SK-N-SH treated with all-trans-retinoic acid at 6 μM for 48 hours (cell line): ENCODE measurements around the gene NELFE.
"Not testable (repeated sequence)": the region's sequence is repeated elsewhere in the genome, so short reads cannot be mapped to it uniquely, and the experiment has no call there.

Experiments
- ATAC-seq: fragments of 200-7000 bp; cut with Tn5 transposase; 3 replicates; pipeline ENCODE4 v1.9.1; 2020; ENCODE audit warnings: mild to moderate bottlenecking, moderate library complexity
- BACH2 ChIP-seq: fragments of 250-450 bp; sonication (Bioruptor Pico); IDR thresholded peaks from 2 replicates; pipeline ENCODE4 v1.9.0; 2021; ENCODE audit warnings: mild to moderate bottlenecking, borderline replicate concordance
- CSDC2 ChIP-seq: fragments of 250-450 bp; sonication (Bioruptor Pico); IDR thresholded peaks from 2 replicates; pipeline ENCODE4 v1.5.0; 2020; ENCODE audit warnings: mild to moderate bottlenecking, moderate library complexity
- CSRNP3 ChIP-seq: fragments of 250-450 bp; sonication (Bioruptor Pico); IDR thresholded peaks from 2 replicates; pipeline ENCODE4 v1.5.1; 2021; ENCODE audit warnings: mild to moderate bottlenecking, moderate library complexity
- GLIS3 ChIP-seq: fragments of 250-450 bp; sonication (Bioruptor Pico); IDR thresholded peaks from 2 replicates; pipeline ENCODE4 v1.5.0; 2020; ENCODE audit warnings: mild to moderate bottlenecking, moderate library complexity
- ISL1 ChIP-seq: fragments of 250-450 bp; sonication (Bioruptor Pico); IDR thresholded peaks from 2 replicates; pipeline ENCODE4 v2.1.2; 2022; ENCODE audit warnings: mild to moderate bottlenecking, moderate library complexity
- OSR1 ChIP-seq: fragments of 250-450 bp; sonication (Bioruptor Pico); IDR thresholded peaks from 2 replicates; pipeline ENCODE4 v1.8.0; 2022; ENCODE audit warnings: moderate library complexity, mild to moderate bottlenecking, inconsistent platforms
- PATZ1 ChIP-seq: fragments of 250-450 bp; sonication (Bioruptor Pico); IDR thresholded peaks from 2 replicates; pipeline ENCODE4 v1.8.0; 2020; ENCODE audit warnings: mild to moderate bottlenecking, moderate library complexity, borderline replicate concordance
- POU6F1 ChIP-seq: fragments of 250-450 bp; sonication (Bioruptor Pico); IDR thresholded peaks from 2 replicates; pipeline ENCODE4 v1.8.0; 2021; ENCODE audit warnings: low read depth, mild to moderate bottlenecking, moderate library complexity, borderline replicate concordance
- PPARA ChIP-seq: fragments of 250-450 bp; sonication (Bioruptor Pico); IDR thresholded peaks from 2 replicates; pipeline ENCODE4 v1.5.0; 2020; ENCODE audit warnings: mild to moderate bottlenecking, borderline replicate concordance
- RARB ChIP-seq: fragments of 250-450 bp; sonication (Bioruptor Pico); IDR thresholded peaks from 2 replicates; pipeline ENCODE4 v1.8.0; 2021; ENCODE audit warnings: mild to moderate bottlenecking, moderate library complexity
- SNAI2 ChIP-seq: fragments of 250-450 bp; sonication (Bioruptor Pico); IDR thresholded peaks from 2 replicates; pipeline ENCODE4 v1.5.0; 2020; ENCODE audit warnings: mild to moderate bottlenecking, moderate library complexity
- TCF4 ChIP-seq: fragments of 250-450 bp; sonication (Bioruptor Pico); IDR thresholded peaks from 2 replicates; pipeline ENCODE4 v1.8.0; 2021; ENCODE audit warnings: mild to moderate bottlenecking, moderate library complexity, borderline replicate concordance
- TOX ChIP-seq: fragments of 250-450 bp; sonication (Bioruptor Pico); IDR thresholded peaks from 2 replicates; pipeline ENCODE4 v1.8.0; 2021; ENCODE audit warnings: mild to moderate bottlenecking, moderate library complexity, borderline replicate concordance
- TSHZ2 ChIP-seq: fragments of 250-450 bp; sonication (Bioruptor Pico); IDR thresholded peaks from 2 replicates; pipeline ENCODE4 v1.5.0; 2020; ENCODE audit warnings: mild to moderate bottlenecking, moderate library complexity
- ZC3H10 ChIP-seq: fragments of 250-450 bp; sonication (Bioruptor Pico); IDR thresholded peaks from 2 replicates; pipeline ENCODE4 v1.5.1; 2021; ENCODE audit warnings: mild to moderate bottlenecking, moderate library complexity
- ZFP3 ChIP-seq: fragments of 250-450 bp; sonication (Bioruptor Pico); IDR thresholded peaks from 2 replicates; pipeline ENCODE4 v1.5.0; 2020; ENCODE audit warnings: mild to moderate bottlenecking, moderate library complexity
- ZFP30 ChIP-seq: fragments of 450-650 bp; formaldehyde crosslinking; IDR thresholded peaks from 2 replicates; pipeline ENCODE4 v1.5.0; 2022; ENCODE audit warnings: mild to moderate bottlenecking, moderate library complexity
- ZNF565 ChIP-seq: fragments of 450-650 bp; formaldehyde crosslinking; conservative IDR thresholded peaks from 2 replicates; pipeline ENCODE4 v1.5.0; 2020; ENCODE audit warnings: low read depth, mild to moderate bottlenecking, moderate library complexity
- ZNF70 ChIP-seq: fragments of 450-650 bp; formaldehyde crosslinking; IDR thresholded peaks from 2 replicates; pipeline ENCODE4 v1.5.0; 2020; ENCODE audit warnings: mild to moderate bottlenecking, moderate library complexity
- ZNF8 ChIP-seq: fragments of 450-650 bp; formaldehyde crosslinking; IDR thresholded peaks from 2 replicates; pipeline ENCODE4 v1.5.0; 2020; ENCODE audit warnings: mild to moderate bottlenecking, moderate library complexity

NELFE gene

DNA sequence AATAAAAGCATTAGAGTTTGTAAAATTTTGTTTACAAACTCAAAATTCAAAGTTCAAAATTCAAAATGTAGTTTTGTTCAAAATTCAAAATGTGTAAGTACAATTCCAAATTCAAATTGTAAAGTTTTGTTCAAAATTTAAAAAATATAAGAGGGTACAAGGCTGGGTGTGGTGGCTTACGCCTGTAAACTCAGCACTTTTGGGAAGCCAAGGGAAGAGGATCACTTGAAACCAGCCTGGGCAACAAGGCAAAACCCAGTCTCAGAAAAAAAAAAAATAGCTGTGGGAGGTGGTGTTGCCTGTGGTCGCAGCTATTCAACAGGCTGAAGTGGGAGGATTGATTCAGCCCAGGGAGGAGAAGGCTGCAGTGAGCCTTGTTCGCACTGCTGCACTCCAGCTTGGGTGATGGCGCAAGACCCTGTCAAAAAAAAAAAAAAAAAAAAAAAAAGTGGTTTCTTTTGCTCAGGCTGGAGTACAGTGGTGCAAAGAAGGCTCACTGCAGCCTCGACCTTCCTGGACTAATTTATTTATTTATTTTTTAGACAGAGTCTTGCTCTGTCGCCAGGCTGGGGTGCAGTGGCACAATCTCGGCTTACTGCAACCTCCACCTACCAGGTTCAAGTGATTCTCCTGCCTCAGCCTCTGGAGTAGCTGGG lies 51.5 kb downstream of the NELFE start:
- ATAC-seq = no peak
- TF ChIP-seq TSHZ2 (CRISPR knock-in tag) = no peak
- TF ChIP-seq, all 23 proteins: peak for 0

DNA sequence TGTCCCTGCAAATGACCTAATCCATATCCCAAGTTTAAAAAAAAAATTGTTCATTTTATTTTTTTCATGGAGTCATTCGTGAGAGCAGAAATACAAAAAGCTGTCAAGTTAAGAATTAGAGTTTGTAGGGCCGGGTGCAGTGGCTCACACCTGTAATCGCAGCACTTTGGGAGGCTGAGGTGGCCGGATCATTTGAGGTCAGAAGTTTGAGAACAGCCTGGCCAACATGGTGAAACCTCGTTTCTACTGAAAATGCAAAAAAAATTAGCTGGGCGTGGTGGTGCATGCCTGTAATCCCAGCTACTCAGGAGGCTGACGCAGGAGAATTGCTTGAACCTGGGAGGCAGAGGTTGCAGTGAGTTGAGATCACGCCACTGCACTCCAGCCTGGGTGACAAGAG lies 52.0 kb downstream of the NELFE start:
- not testable (repeated sequence) for ATAC-seq

GRCh38 chr6:31906122-31906521 lies 52.6 kb downstream of the NELFE start:
- no peak for ATAC-seq
- TF ChIP-seq ZC3H10 (CRISPR knock-in tag) (no peak), BACH2 (CRISPR knock-in tag) (no peak), TSHZ2 (CRISPR knock-in tag) (no peak), SNAI2 (CRISPR knock-in tag) (no peak)

DNA sequence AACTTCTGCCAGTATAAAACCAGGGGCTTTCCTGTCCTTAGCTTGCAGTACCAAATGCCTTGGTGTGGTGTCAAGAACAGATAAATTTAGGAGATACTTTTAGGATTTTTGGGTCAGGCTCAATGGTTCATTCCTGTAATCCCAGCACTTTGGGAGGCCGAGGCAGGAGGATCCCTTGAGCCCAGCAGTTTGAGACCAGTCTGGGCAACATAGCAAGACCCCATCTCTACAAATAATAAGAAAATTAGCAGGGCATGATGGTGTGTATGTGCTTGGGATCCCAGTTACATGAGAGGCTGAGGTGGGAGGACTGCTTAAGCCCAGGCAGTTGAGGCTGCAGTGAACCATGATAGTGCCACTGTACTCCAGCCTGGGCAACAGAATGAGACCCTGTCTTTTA lies 53.7 kb downstream of the NELFE start:
- TF ChIP-seq GLIS3 (CRISPR knock-in tag) = no peak
- no peak for TF ChIP-seq ZFP30 (CRISPR knock-in tag)
- no peak for TF ChIP-seq PPARA
- TF ChIP-seq CSRNP3 = no peak
- TF ChIP-seq ZNF8 (CRISPR knock-in tag) = no peak
- no peak for TF ChIP-seq ISL1 (CRISPR knock-in tag)
- TF ChIP-seq RARB (CRISPR knock-in tag) = no peak
- no peak for TF ChIP-seq CSDC2 (CRISPR knock-in tag)
- no peak for TF ChIP-seq BACH2 (CRISPR knock-in tag)
- TF ChIP-seq TCF4 = no peak
- no peak for TF ChIP-seq ZNF70 (CRISPR knock-in tag)
- TF ChIP-seq TSHZ2 (CRISPR knock-in tag) = no peak
- TF ChIP-seq ZNF565 (CRISPR knock-in tag) = no peak
- TF ChIP-seq OSR1 (CRISPR knock-in tag) = no peak
- TF ChIP-seq SNAI2 (CRISPR knock-in tag) = no peak
- no peak for TF ChIP-seq PATZ1 (CRISPR knock-in tag)
- TF ChIP-seq ZFP3 (CRISPR knock-in tag) = no peak
- no peak for TF ChIP-seq TOX
- no peak for TF ChIP-seq ZC3H10 (CRISPR knock-in tag)
- no peak for TF ChIP-seq POU6F1 (CRISPR knock-in tag)
- TF ChIP-seq, all 23 proteins: peak for 0
- ATAC-seq = no peak
